HepG2 (cell line): ENCODE data around the gene NSMF. TPM values are rescaled to one million over a fixed set of nuclear protein-coding genes. Genes with fewer than 3 reads are reported as not detected.

Source experiments
- ELF1 ChIP-seq: sonication (generic); formaldehyde crosslinking; IDR thresholded peaks from 2 replicates; pipeline ENCODE4 v1.4.0; 2020; ENCODE audit warnings: missing genetic modification reagents
- FOSL2 ChIP-seq: sonication (generic); formaldehyde crosslinking; IDR thresholded peaks from 2 replicates; pipeline ENCODE4 v1.4.0; 2020; ENCODE audit warnings: missing genetic modification reagents
- MATR3 ChIP-seq: sonication (generic); formaldehyde crosslinking; IDR thresholded peaks from 2 replicates; pipeline ENCODE4 v1.4.0; 2020; ENCODE audit warnings: missing genetic modification reagents
- NR2F2 ChIP-seq: IDR thresholded peaks from 2 replicates; pipeline ENCODE4 v1.6.1; 2012; ENCODE audit warnings: low read depth, inconsistent platforms, borderline replicate concordance
- PHF8 ChIP-seq: sonication (generic); formaldehyde crosslinking; IDR thresholded peaks from 2 replicates; pipeline ENCODE4 v1.5.0; 2020; ENCODE audit warnings: missing genetic modification reagents
- RBM39 ChIP-seq: fragments of 200-400 bp; formaldehyde crosslinking; IDR thresholded peaks from one replicate; pipeline ENCODE4 v1.6.1; 2018; ENCODE audit warnings: antibody characterized with exemption, mild to moderate bottlenecking, low read depth, low read length; ENCODE audit not compliant: poor library complexity, severe bottlenecking
- SMAD9 ChIP-seq: sonication (generic); formaldehyde crosslinking; IDR thresholded peaks from 2 replicates; pipeline ENCODE4 v1.5.1; 2020; ENCODE audit warnings: mild to moderate bottlenecking, missing genetic modification reagents
- SPEN ChIP-seq: sonication (generic); formaldehyde crosslinking; IDR thresholded peaks from 2 replicates; pipeline ENCODE4 v1.5.1; 2020; ENCODE audit warnings: low read depth, mild to moderate bottlenecking, missing genetic modification reagents
- TEAD3 ChIP-seq: optimal IDR thresholded peaks from 2 replicates; pipeline ENCODE3; 2016; ENCODE audit warnings: borderline replicate concordance
- TOE1 ChIP-seq: sonication (generic); formaldehyde crosslinking; IDR thresholded peaks from 2 replicates; pipeline ENCODE4 v1.4.0; 2020; ENCODE audit warnings: mild to moderate bottlenecking, missing genetic modification reagents
- ZFAT ChIP-seq: sonication (generic); formaldehyde crosslinking; conservative IDR thresholded peaks from 2 replicates; pipeline ENCODE4 v1.8.1; 2023; ENCODE audit warnings: missing genetic modification reagents, inconsistent platforms
- ZFX ChIP-seq: sonication (generic); formaldehyde crosslinking; IDR thresholded peaks from 2 replicates; pipeline ENCODE4 v1.4.0; 2020; ENCODE audit warnings: mild to moderate bottlenecking, low read depth, missing genetic modification reagents, moderate library complexity
- ZIK1 ChIP-seq: sonication (generic); formaldehyde crosslinking; IDR thresholded peaks from 2 replicates; pipeline ENCODE4 v1.5.0; 2020; ENCODE audit warnings: mild to moderate bottlenecking, low read depth, missing genetic modification reagents, borderline replicate concordance
- ZNF251 ChIP-seq: sonication (generic); formaldehyde crosslinking; IDR thresholded peaks from 2 replicates; pipeline ENCODE4 v1.9.0; 2021; ENCODE audit warnings: mild to moderate bottlenecking, missing genetic modification reagents
- ZNF562 ChIP-seq: sonication (generic); formaldehyde crosslinking; IDR thresholded peaks from 2 replicates; pipeline ENCODE4 v1.8.0; 2022; ENCODE audit warnings: missing genetic modification reagents, borderline replicate concordance
- ZNF563 ChIP-seq: sonication (generic); formaldehyde crosslinking; IDR thresholded peaks from 2 replicates; pipeline ENCODE4 v1.8.0; 2022; ENCODE audit warnings: mild to moderate bottlenecking, moderate library complexity, missing genetic modification reagents
- ZNF605 ChIP-seq: sonication (generic); formaldehyde crosslinking; IDR thresholded peaks from 2 replicates; pipeline ENCODE4 v1.8.0; 2022; ENCODE audit warnings: mild to moderate bottlenecking, missing genetic modification reagents
- ZNF782 ChIP-seq: sonication (generic); formaldehyde crosslinking; IDR thresholded peaks from 2 replicates; pipeline ENCODE4 v1.4.0; 2020; ENCODE audit warnings: missing genetic modification reagents, mild to moderate bottlenecking, borderline replicate concordance
- ZNF83 ChIP-seq: sonication (generic); formaldehyde crosslinking; IDR thresholded peaks from 2 replicates; pipeline ENCODE4 v1.4.0; 2020; ENCODE audit warnings: missing genetic modification reagents, mild to moderate bottlenecking, borderline replicate concordance
- polyA plus RNA-seq, 8 experiments: library from polyadenylated mRNA; depleted of rRNA in 3 of 8; stranded (reverse) in 7 of 8; unstranded in 1 of 8; fragments of >200 nt; fragmentation: Illumina TruSeq in 4 of 8; extraction: Trizol in 4 of 8; gene quantifications; 2 replicates each; pipeline versions ENCODE4 v1.2.1 to v1.2.3, GENCODE V29; 2011 to 2016; ENCODE audit warnings: low read depth in 4 of 8, missing spikeins in 1 of 8, mixed read lengths in 1 of 8; ENCODE audit not compliant: insufficient read depth in 1 of 8
- total RNA-seq, 5 experiments: library from RNA; depleted of rRNA; stranded (reverse); fragments of >200 nt; fragmentation: Illumina TruSeq; extraction: Trizol; gene quantifications; 2 replicates each; pipeline ENCODE4 v1.2.3, GENCODE V29; 2016; ENCODE audit warnings: low read depth in 1 of 5
- TF ChIP-seq, protein P1 (sequence below): conservative IDR thresholded peaks from 2 replicates; pipeline ENCODE4 v1.6.1; 2018; ENCODE audit warnings: missing genetic modification reagents
- TF ChIP-seq, protein P2 (sequence below): IDR thresholded peaks from 2 replicates; pipeline ENCODE4 v1.6.1; 2016; ENCODE audit warnings: mild to moderate bottlenecking
- TF ChIP-seq, protein P3 (sequence below): sonication (generic); formaldehyde crosslinking; conservative IDR thresholded peaks from 2 replicates; pipeline ENCODE4 v1.8.0; 2022; ENCODE audit warnings: mild to moderate bottlenecking, moderate library complexity, missing genetic modification reagents
- TF ChIP-seq, protein P4 (sequence below): sonication (generic); formaldehyde crosslinking; IDR thresholded peaks from 2 replicates; pipeline ENCODE4 v1.4.0; 2020; ENCODE audit warnings: low read depth, mild to moderate bottlenecking, missing genetic modification reagents
- TF ChIP-seq, protein P5 (sequence below): IDR thresholded peaks from 2 replicates; pipeline ENCODE4 v1.6.1; 2016; ENCODE audit warnings: low read depth, borderline replicate concordance

NSMF gene
- total and polyA plus RNA-seq, 2 of the 13 experiments (the other 11 are each of a cell fraction or from before 2014, with no cell fraction given), result 44.3 to 183 TPM

DNA sequence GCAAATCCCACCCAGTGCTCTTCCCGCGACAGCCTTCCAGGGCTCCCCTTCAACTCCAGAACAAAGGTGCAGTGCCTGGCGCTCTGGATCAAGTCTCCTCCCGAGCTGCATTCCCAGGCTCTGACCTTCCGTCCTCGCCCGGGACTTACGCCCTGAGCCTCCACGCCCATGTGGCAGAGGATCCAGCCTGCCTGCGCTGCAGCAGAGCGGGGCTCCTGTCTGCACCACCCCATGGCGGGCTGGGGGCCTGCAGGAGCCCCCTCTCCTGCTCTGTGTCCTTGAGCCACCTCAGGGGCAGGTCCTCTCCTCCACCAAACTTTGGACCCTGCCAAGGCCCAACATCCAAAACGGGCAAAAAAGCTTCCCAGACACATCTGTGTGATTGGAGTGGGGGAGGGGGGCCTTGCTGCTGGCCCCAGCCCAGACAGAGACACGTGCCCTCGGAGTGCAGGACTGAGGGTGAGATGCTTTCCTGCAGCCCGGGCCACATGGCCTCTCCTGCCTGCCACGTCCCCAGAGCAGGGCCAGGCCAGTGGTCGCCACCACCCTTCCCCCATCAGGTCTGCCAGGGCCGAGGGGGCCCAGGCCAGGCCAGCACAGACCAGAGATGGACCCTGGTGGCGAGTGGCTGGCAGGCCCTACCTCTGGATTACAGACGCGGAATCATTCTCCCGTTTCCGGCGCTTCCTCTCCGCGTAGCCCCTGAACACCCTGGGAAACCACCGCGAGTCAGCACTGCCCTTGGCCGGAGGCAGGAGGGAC is 4.4 kb downstream of the NSMF start (continued):
- TF ChIP-seq, protein P1, sequence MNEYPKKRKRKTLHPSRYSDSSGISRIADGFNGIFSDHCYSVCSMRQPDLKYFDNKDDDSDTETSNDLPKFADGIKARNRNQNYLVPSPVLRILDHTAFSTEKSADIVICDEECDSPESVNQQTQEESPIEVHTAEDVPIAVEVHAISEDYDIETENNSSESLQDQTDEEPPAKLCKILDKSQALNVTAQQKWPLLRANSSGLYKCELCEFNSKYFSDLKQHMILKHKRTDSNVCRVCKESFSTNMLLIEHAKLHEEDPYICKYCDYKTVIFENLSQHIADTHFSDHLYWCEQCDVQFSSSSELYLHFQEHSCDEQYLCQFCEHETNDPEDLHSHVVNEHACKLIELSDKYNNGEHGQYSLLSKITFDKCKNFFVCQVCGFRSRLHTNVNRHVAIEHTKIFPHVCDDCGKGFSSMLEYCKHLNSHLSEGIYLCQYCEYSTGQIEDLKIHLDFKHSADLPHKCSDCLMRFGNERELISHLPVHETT (CRISPR knock-in tag), result peak; percentile 62
- peak; percentile 87 for TF ChIP-seq ZNF605 (CRISPR knock-in tag)
- TF ChIP-seq, protein P2, sequence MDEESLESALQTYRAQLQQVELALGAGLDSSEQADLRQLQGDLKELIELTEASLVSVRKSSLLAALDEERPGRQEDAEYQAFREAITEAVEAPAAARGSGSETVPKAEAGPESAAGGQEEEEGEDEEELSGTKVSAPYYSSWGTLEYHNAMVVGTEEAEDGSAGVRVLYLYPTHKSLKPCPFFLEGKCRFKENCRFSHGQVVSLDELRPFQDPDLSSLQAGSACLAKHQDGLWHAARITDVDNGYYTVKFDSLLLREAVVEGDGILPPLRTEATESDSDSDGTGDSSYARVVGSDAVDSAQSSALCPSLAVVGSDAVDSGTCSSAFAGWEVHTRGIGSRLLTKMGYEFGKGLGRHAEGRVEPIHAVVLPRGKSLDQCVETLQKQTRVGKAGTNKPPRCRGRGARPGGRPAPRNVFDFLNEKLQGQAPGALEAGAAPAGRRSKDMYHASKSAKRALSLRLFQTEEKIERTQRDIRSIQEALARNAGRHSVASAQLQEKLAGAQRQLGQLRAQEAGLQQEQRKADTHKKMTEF (CRISPR knock-in tag), result peak; percentile 97
- no peak; the same call in 1 of the 2 replicates for TF ChIP-seq ELF1 (CRISPR knock-in tag)
- 0 out of 2 replicates have a peak, but pooled peaks have one; percentile 16 for TF ChIP-seq ZNF251 (CRISPR knock-in tag)
- TF ChIP-seq SPEN (CRISPR knock-in tag), result peak; percentile 95
- TF ChIP-seq ZNF563, result peak; percentile 97; the same call in 1 of the 2 replicates
- TF ChIP-seq ZNF83 (CRISPR knock-in tag), result peak; percentile 65; the same call in 1 of the 2 replicates
- TF ChIP-seq MATR3 (CRISPR knock-in tag), result 0 out of 2 replicates have a peak, but pooled peaks have one; percentile 37
- TF ChIP-seq TEAD3 (CRISPR knock-in tag), result peak; percentile 81
- TF ChIP-seq ZNF562, result no peak
- TF ChIP-seq RBM39, result peak; percentile 50
- TF ChIP-seq ZFX (CRISPR knock-in tag), result peak; percentile 92
- no peak for TF ChIP-seq TOE1
- TF ChIP-seq ZIK1 (CRISPR knock-in tag), result peak; percentile 95
- TF ChIP-seq, protein P3, sequence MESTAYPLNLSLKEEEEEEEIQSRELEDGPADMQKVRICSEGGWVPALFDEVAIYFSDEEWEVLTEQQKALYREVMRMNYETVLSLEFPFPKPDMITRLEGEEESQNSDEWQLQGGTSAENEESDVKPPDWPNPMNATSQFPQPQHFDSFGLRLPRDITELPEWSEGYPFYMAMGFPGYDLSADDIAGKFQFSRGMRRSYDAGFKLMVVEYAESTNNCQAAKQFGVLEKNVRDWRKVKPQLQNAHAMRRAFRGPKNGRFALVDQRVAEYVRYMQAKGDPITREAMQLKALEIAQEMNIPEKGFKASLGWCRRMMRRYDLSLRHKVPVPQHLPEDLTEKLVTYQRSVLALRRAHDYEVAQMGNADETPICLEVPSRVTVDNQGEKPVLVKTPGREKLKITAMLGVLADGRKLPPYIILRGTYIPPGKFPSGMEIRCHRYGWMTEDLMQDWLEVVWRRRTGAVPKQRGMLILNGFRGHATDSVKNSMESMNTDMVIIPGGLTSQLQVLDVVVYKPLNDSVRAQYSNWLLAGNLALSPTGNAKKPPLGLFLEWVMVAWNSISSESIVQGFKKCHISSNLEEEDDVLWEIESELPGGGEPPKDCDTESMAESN (CRISPR knock-in tag), result peak; percentile 74; the same call in 1 of the 2 replicates
- no peak for TF ChIP-seq NR2F2
- peak; percentile 58 for TF ChIP-seq FOSL2 (CRISPR knock-in tag)
- TF ChIP-seq, protein P4, sequence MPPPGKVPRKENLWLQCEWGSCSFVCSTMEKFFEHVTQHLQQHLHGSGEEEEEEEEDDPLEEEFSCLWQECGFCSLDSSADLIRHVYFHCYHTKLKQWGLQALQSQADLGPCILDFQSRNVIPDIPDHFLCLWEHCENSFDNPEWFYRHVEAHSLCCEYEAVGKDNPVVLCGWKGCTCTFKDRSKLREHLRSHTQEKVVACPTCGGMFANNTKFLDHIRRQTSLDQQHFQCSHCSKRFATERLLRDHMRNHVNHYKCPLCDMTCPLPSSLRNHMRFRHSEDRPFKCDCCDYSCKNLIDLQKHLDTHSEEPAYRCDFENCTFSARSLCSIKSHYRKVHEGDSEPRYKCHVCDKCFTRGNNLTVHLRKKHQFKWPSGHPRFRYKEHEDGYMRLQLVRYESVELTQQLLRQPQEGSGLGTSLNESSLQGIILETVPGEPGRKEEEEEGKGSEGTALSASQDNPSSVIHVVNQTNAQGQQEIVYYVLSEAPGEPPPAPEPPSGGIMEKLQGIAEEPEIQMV (CRISPR knock-in tag), result peak; percentile 81
- TF ChIP-seq, protein P5, sequence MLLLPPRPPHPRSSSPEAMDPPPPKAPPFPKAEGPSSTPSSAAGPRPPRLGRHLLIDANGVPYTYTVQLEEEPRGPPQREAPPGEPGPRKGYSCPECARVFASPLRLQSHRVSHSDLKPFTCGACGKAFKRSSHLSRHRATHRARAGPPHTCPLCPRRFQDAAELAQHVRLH (CRISPR knock-in tag), result peak; percentile 90
- TF ChIP-seq ZNF782, result no peak
- peak; percentile 49; the same call in 1 of the 2 replicates for TF ChIP-seq SMAD9
- no peak for TF ChIP-seq ZFAT (CRISPR knock-in tag)
- peak; percentile 56 for TF ChIP-seq PHF8 (CRISPR knock-in tag)
